Measurements from ENCODE around the gene PSME4. TPM values are rescaled to one million over a fixed set of nuclear protein-coding genes. Genes with fewer than 3 reads are reported as not detected.

Gene PSME4
- total and polyA plus RNA-seq, 2 of the 13 experiments (the other 11 are each of a cell fraction or from before 2014, with no cell fraction given), result 52.1 to 77.8 TPM

DNA sequence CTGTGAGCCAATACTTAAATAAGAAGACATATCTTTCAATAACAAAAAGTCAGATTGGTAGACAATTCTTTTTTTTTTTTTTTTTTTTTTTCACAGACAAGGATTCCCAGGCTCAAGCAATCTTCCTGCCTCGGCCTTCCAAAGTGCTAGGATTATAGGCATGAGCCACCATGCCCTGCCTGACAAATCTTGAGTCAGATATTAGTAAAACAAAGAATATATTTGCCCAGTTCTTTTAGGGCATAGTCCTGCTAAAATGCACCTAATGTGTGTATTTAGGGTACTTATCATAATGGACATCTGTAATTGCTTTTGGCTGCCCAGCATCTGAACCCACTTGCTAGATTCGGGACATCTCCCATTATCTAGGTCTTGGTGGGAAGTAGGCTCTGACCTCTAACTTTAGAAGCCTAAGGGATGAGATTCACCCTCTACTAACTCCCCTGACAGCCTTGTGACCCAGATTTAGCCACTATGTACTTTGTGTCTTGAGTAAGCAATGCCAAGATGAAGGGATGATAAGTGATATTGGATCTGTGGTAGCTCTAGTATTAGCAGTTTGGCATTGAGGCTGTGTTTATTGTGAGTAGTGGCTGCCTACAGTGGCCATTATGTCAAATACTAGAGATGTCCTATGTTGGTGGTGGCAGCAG is 18.5 kb upstream of the PSME4 start (continued):
- TF ChIP-seq, protein P1, sequence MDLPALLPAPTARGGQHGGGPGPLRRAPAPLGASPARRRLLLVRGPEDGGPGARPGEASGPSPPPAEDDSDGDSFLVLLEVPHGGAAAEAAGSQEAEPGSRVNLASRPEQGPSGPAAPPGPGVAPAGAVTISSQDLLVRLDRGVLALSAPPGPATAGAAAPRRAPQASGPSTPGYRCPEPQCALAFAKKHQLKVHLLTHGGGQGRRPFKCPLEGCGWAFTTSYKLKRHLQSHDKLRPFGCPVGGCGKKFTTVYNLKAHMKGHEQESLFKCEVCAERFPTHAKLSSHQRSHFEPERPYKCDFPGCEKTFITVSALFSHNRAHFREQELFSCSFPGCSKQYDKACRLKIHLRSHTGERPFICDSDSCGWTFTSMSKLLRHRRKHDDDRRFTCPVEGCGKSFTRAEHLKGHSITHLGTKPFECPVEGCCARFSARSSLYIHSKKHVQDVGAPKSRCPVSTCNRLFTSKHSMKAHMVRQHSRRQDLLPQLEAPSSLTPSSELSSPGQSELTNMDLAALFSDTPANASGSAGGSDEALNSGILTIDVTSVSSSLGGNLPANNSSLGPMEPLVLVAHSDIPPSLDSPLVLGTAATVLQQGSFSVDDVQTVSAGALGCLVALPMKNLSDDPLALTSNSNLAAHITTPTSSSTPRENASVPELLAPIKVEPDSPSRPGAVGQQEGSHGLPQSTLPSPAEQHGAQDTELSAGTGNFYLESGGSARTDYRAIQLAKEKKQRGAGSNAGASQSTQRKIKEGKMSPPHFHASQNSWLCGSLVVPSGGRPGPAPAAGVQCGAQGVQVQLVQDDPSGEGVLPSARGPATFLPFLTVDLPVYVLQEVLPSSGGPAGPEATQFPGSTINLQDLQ (CRISPR knock-in tag; IDR thresholded peaks at IDR 0.05), result peak; percentile 31; the same call in 1 of the 2 replicates
- 0 out of 4 replicates have a peak, but pooled peaks of 1 of the 2 experiments have one; percentile 24 for TF ChIP-seq EP300 (IDR thresholded peaks at IDR 0.05; ENCODE audit: low read depth in 2 of 2, low read length in 2 of 2)
- no peak for TF ChIP-seq EP300 (CRISPR knock-in tag; IDR thresholded peaks at IDR 0.05; ENCODE audit: borderline replicate concordance)
- TF ChIP-seq FOXA1 (IDR thresholded peaks at IDR 0.05), result no peak
- TF ChIP-seq FOXA1 (CRISPR knock-in tag; IDR thresholded peaks at IDR 0.05), result peak; percentile 65
- TF ChIP-seq THAP11 (CRISPR knock-in tag; IDR thresholded peaks at IDR 0.05), result no peak
- no peak for TF ChIP-seq ZBTB1 (CRISPR knock-in tag; IDR thresholded peaks at IDR 0.05; ENCODE audit: borderline replicate concordance)
- no peak for TF ChIP-seq AFF4 (CRISPR knock-in tag; IDR thresholded peaks at IDR 0.05)
- TF ChIP-seq ZNF10 (CRISPR knock-in tag; IDR thresholded peaks at IDR 0.05; ENCODE audit: borderline replicate concordance, low read depth), result no peak
- TF ChIP-seq, protein P2, sequence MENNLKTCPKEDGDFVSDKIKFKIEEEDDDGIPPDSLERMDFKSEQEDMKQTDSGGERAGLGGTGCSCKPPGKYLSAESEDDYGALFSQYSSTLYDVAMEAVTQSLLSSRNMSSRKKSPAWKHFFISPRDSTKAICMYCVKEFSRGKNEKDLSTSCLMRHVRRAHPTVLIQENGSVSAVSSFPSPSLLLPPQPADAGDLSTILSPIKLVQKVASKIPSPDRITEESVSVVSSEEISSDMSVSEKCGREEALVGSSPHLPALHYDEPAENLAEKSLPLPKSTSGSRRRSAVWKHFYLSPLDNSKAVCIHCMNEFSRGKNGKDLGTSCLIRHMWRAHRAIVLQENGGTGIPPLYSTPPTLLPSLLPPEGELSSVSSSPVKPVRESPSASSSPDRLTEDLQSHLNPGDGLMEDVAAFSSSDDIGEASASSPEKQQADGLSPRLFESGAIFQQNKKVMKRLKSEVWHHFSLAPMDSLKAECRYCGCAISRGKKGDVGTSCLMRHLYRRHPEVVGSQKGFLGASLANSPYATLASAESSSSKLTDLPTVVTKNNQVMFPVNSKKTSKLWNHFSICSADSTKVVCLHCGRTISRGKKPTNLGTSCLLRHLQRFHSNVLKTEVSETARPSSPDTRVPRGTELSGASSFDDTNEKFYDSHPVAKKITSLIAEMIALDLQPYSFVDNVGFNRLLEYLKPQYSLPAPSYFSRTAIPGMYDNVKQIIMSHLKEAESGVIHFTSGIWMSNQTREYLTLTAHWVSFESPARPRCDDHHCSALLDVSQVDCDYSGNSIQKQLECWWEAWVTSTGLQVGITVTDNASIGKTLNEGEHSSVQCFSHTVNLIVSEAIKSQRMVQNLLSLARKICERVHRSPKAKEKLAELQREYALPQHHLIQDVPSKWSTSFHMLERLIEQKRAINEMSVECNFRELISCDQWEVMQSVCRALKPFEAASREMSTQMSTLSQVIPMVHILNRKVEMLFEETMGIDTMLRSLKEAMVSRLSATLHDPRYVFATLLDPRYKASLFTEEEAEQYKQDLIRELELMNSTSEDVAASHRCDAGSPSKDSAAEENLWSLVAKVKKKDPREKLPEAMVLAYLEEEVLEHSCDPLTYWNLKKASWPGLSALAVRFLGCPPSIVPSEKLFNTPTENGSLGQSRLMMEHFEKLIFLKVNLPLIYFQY (CRISPR knock-in tag; IDR thresholded peaks at IDR 0.05; ENCODE audit: borderline replicate concordance), result no peak
- TF ChIP-seq SIX1 (CRISPR knock-in tag; IDR thresholded peaks at IDR 0.05; ENCODE audit: borderline replicate concordance), result peak; percentile 65; the same call in 1 of the 2 replicates
- no peak for TF ChIP-seq YEATS2 (CRISPR knock-in tag; IDR thresholded peaks at IDR 0.05; ENCODE audit: borderline replicate concordance)
- TF ChIP-seq SIX4 (CRISPR knock-in tag; IDR thresholded peaks at IDR 0.05), result 0 out of 2 replicates have a peak, but pooled peaks have one; percentile 34
- 0 out of 2 replicates have a peak, but pooled peaks have one; percentile 66 for TF ChIP-seq GFI1 (CRISPR knock-in tag; IDR thresholded peaks at IDR 0.05; ENCODE audit: borderline replicate concordance)
- TF ChIP-seq MTF1 (CRISPR knock-in tag; IDR thresholded peaks at IDR 0.05), result no peak
- 0 out of 2 replicates have a peak, but pooled peaks have one; percentile 30 for TF ChIP-seq GATAD2A (CRISPR knock-in tag; IDR thresholded peaks at IDR 0.05)

Data from HepG2 (cell line).